GM23338 (cell line): ENCODE results near the gene MDH1. TPM values are rescaled to one million over a fixed set of nuclear protein-coding genes. Genes with fewer than 3 reads are reported as not detected.

ENCODE experiments used
- ATAC-seq: fragments of 200-7000 bp; cut with Tn5 transposase; 3 replicates; pipeline ENCODE4 v1.9.1; 2020
- DNase-seq: peaks from one replicate; pipeline ENCODE4 v3.0.0-alpha.2; 2015; ENCODE audit warnings: low spot score
- H2AFZ ChIP-seq: fragments of 200-600 bp; sonication (generic); 2 replicates; pipeline ENCODE4 v1.8.0; 2016; ENCODE audit warnings: antibody characterized with exemption, mild to moderate bottlenecking, moderate library complexity
- H3F3A ChIP-seq: fragments of 200-600 bp; sonication (generic); replicated peaks from 2 replicates; pipeline ENCODE4 v1.8.0; 2017; ENCODE audit warnings: antibody characterized with exemption, mixed run types, low read depth
- H3K27ac ChIP-seq: fragments of 200-600 bp; sonication (generic); 2 replicates; pipeline ENCODE4 v1.6.1; 2016; ENCODE audit warnings: low read depth
- H3K27me3 ChIP-seq: fragments of 200-600 bp; sonication (generic); 2 replicates; pipeline ENCODE4 v1.8.0; 2016; ENCODE audit warnings: mild to moderate bottlenecking, mixed run types, moderate library complexity; ENCODE audit not compliant: insufficient read depth
- H3K36me3 ChIP-seq: fragments of 200-600 bp; sonication (generic); 2 replicates; pipeline ENCODE4 v1.8.0; 2016; ENCODE audit warnings: mild to moderate bottlenecking; ENCODE audit not compliant: insufficient read depth
- H3K4me1 ChIP-seq: fragments of 200-600 bp; sonication (generic); 2 replicates; pipeline ENCODE4 v1.8.0; 2016; ENCODE audit warnings: mild to moderate bottlenecking, moderate library complexity; ENCODE audit not compliant: insufficient read depth
- H3K4me2 ChIP-seq: fragments of 200-600 bp; sonication (generic); 2 replicates; pipeline ENCODE4 v1.7.1; 2017; ENCODE audit warnings: mixed run types
- H3K4me3 ChIP-seq: fragments of 200-600 bp; sonication (generic); 2 replicates; pipeline ENCODE4 v1.6.1; 2016; ENCODE audit warnings: mixed run types
- H3K79me2 ChIP-seq: fragments of 200-600 bp; sonication (generic); replicated peaks from 2 replicates; pipeline ENCODE4 v1.8.0; 2017; ENCODE audit warnings: mild to moderate bottlenecking; ENCODE audit not compliant: insufficient read depth
- H3K9me2 ChIP-seq: fragments of 200-600 bp; sonication (generic); 2 replicates; pipeline ENCODE4 v1.8.0; 2017; ENCODE audit not compliant: insufficient read depth
- H4K20me1 ChIP-seq: fragments of 200-600 bp; sonication (generic); replicated peaks from 2 replicates; pipeline ENCODE4 v1.8.0; 2017; ENCODE audit warnings: mild to moderate bottlenecking; ENCODE audit not compliant: insufficient read depth
- H3K27ac Mint-ChIP-seq: 2 replicates; pipeline ENCODE4 v1.8.0; 2020; ENCODE audit warnings: inconsistent platforms, mild to moderate bottlenecking, moderate library complexity, mixed read lengths
- H3K27me3 Mint-ChIP-seq: 3 replicates; pipeline ENCODE4 v1.8.0; 2022; ENCODE audit warnings: low read depth, mild to moderate bottlenecking, moderate library complexity, mixed read lengths, inconsistent platforms; ENCODE audit not compliant: insufficient read depth, poor library complexity
- H3K36me3 Mint-ChIP-seq: 3 replicates; pipeline ENCODE4 v1.8.0; 2021; ENCODE audit warnings: low read depth, mild to moderate bottlenecking, inconsistent platforms, moderate library complexity, mixed read lengths
- H3K4me1 Mint-ChIP-seq: 3 replicates; pipeline ENCODE4 v1.8.0; 2020; ENCODE audit warnings: mild to moderate bottlenecking, inconsistent platforms, mixed read lengths
- H3K4me3 Mint-ChIP-seq: 3 replicates; pipeline ENCODE4 v1.8.0; 2021; ENCODE audit warnings: moderate library complexity, mild to moderate bottlenecking, inconsistent platforms, mixed read lengths
- H3K9me3 Mint-ChIP-seq: 3 replicates; pipeline ENCODE4 v1.8.0; 2020; ENCODE audit warnings: moderate library complexity, mild to moderate bottlenecking, inconsistent platforms, mixed read lengths
- CREB1 ChIP-seq: fragments of 250-450 bp; sonication (Bioruptor Pico); IDR thresholded peaks from 2 replicates; pipeline ENCODE4 v1.5.0; 2020; ENCODE audit warnings: low read depth, mild to moderate bottlenecking, moderate library complexity
- CTCF ChIP-seq, 2 experiments: fragments of 200-600 bp in 1 of 2; sonication (generic) in 1 of 2; conservative IDR thresholded peaks; 2 replicates each; pipeline versions ENCODE4 v1.5.1 to v1.6.1; 2016 to 2017; ENCODE audit warnings: antibody characterized with exemption in 2 of 2, low read depth in 2 of 2, mild to moderate bottlenecking in 2 of 2, moderate library complexity in 1 of 2
- ETS1 ChIP-seq: IDR thresholded peaks from 2 replicates; pipeline ENCODE4 v1.6.1; 2016; ENCODE audit warnings: antibody characterized with exemption
- EZH2 ChIP-seq: fragments of 200-600 bp; sonication (generic); IDR thresholded peaks from one replicate; pipeline ENCODE4 v1.8.0; 2017; ENCODE audit warnings: antibody characterized with exemption, mild to moderate bottlenecking, low read depth; ENCODE audit not compliant: unreplicated experiment
- EZH2phosphoT487 ChIP-seq: fragments of 200-600 bp; sonication (generic); IDR thresholded peaks from one replicate; pipeline ENCODE4 v1.8.1; 2018; ENCODE audit warnings: antibody characterized with exemption; ENCODE audit not compliant: unreplicated experiment
- JUNB ChIP-seq: IDR thresholded peaks from one replicate; pipeline ENCODE4 v1.6.1; 2016; ENCODE audit warnings: antibody characterized with exemption; ENCODE audit not compliant: unreplicated experiment
- NANOG ChIP-seq: IDR thresholded peaks from 2 replicates; pipeline ENCODE4 v1.6.1; 2016; ENCODE audit warnings: antibody characterized with exemption, borderline replicate concordance
- POLR2AphosphoS5 ChIP-seq: IDR thresholded peaks from 2 replicates; pipeline ENCODE4 v1.6.1; 2016; ENCODE audit warnings: antibody characterized with exemption, low read depth
- STAT1 ChIP-seq: IDR thresholded peaks from one replicate; pipeline ENCODE4 v1.6.1; 2016; ENCODE audit warnings: antibody characterized with exemption; ENCODE audit not compliant: unreplicated experiment
- ZNF114 ChIP-seq: fragments of 250-450 bp; sonication (Bioruptor Pico); IDR thresholded peaks from 2 replicates; pipeline ENCODE4 v1.5.0; 2020; ENCODE audit warnings: mild to moderate bottlenecking, moderate library complexity
- ZNF331 ChIP-seq: fragments of 250-450 bp; sonication (Bioruptor Pico); IDR thresholded peaks from 2 replicates; pipeline ENCODE4 v1.5.0; 2020; ENCODE audit warnings: low read depth, mild to moderate bottlenecking, moderate library complexity
- ZNF462 ChIP-seq: fragments of 250-450 bp; sonication (Bioruptor Pico); IDR thresholded peaks from 2 replicates; pipeline ENCODE4 v1.5.0; 2020; ENCODE audit warnings: mild to moderate bottlenecking, moderate library complexity
- polyA plus RNA-seq: library from polyadenylated mRNA; unstranded; fragments of >200 nt; fragmentation: Nextera tagmentation; extraction: Ambion mirVana; gene quantifications from 2 replicates; pipeline ENCODE4 v1.2.1, GENCODE V29; 2016
- total RNA-seq: library from RNA; depleted of rRNA; stranded (reverse); fragments of >200 nt; shearing (Covaris generic); gene quantifications from 2 replicates; pipeline ENCODE4 v1.2.3, GENCODE V29; 2014
- TF ChIP-seq, protein P1 (sequence below): IDR thresholded peaks from one replicate; pipeline ENCODE4 v1.6.1; 2018; ENCODE audit warnings: antibody characterized with exemption; ENCODE audit not compliant: unreplicated experiment

The MDH1 gene
- total and polyA plus RNA-seq, 2 experiments from 2014 or later, result 275 to 503 TPM

GRCh38 chr2:63639344-63639743 is 50.6 kb downstream of the MDH1 start:
- Mint-ChIP-seq H3K27me3 (no peaks in the 10 kb centered on the region), H3K9me3 (peaks cover 16% of the 10 kb centered on the region), H3K4me3 (no peak overlapping the region), H3K36me3 (peaks cover 7% of the 10 kb centered on the region; the same call in 2 of the 3 replicates), H3K4me1 (peaks cover 12% of the 10 kb centered on the region), H3K27ac (peak overlapping the region; percentile 82)
- no peak overlapping the region for H2AFZ ChIP-seq
- peak; percentile 82 for DNase-seq
- H3K4me3 ChIP-seq, result no peak overlapping the region
- no peaks in the 10 kb centered on the region for H3K4me1 ChIP-seq
- TF ChIP-seq ETS1 (no peak), CREB1 (CRISPR knock-in tag) (no peak), ZNF114 (no peak), EZH2 (no peak), NANOG (no peak), ZNF331 (CRISPR knock-in tag) (no peak), POLR2AphosphoS5 (no peak), EZH2phosphoT487 (no peak), CTCF (conservative IDR thresholded peaks at IDR 0.05; ENCODE audit: low read depth in 2 of 2) (no peak), STAT1 (no peak), ZNF462 (CRISPR knock-in tag) (no peak), JUNB (no peak)
- TF ChIP-seq, protein P1, sequence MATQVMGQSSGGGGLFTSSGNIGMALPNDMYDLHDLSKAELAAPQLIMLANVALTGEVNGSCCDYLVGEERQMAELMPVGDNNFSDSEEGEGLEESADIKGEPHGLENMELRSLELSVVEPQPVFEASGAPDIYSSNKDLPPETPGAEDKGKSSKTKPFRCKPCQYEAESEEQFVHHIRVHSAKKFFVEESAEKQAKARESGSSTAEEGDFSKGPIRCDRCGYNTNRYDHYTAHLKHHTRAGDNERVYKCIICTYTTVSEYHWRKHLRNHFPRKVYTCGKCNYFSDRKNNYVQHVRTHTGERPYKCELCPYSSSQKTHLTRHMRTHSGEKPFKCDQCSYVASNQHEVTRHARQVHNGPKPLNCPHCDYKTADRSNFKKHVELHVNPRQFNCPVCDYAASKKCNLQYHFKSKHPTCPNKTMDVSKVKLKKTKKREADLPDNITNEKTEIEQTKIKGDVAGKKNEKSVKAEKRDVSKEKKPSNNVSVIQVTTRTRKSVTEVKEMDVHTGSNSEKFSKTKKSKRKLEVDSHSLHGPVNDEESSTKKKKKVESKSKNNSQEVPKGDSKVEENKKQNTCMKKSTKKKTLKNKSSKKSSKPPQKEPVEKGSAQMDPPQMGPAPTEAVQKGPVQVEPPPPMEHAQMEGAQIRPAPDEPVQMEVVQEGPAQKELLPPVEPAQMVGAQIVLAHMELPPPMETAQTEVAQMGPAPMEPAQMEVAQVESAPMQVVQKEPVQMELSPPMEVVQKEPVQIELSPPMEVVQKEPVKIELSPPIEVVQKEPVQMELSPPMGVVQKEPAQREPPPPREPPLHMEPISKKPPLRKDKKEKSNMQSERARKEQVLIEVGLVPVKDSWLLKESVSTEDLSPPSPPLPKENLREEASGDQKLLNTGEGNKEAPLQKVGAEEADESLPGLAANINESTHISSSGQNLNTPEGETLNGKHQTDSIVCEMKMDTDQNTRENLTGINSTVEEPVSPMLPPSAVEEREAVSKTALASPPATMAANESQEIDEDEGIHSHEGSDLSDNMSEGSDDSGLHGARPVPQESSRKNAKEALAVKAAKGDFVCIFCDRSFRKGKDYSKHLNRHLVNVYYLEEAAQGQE, result no peak
- no peak overlapping the region for H3K27ac ChIP-seq
- H3F3A ChIP-seq, result no peaks in the 10 kb centered on the region
- no peaks in the 10 kb centered on the region for H3K27me3 ChIP-seq
- 0 out of 2 replicates have a peak, but pooled peaks cover 6% of the 10 kb centered on the region for H3K36me3 ChIP-seq
- H3K4me2 ChIP-seq, result no peak overlapping the region
- H3K9me2 ChIP-seq, result no peaks in the 10 kb centered on the region
- ATAC-seq, result peak; percentile 100
- H4K20me1 ChIP-seq, result no peaks in the 10 kb centered on the region
- H3K79me2 ChIP-seq, result no peaks in the 10 kb centered on the region
